Measurements from ENCODE around the gene LCN10. TPM values are rescaled to one million over a fixed set of nuclear protein-coding genes. Genes with fewer than 3 reads are reported as not detected.

The LCN10 gene
- total RNA-seq, 1 donor from 2014 or later = 8.3 TPM

- DNase-seq (ENCODE audit: extremely low spot score in 2 of 2) = no peak
- H3K27me3 ChIP-seq = no peaks in the 10 kb centered on the region
- H3K27ac ChIP-seq = peak overlapping the region; percentile 71
- H3K4me1 ChIP-seq = peaks cover 36% of the 10 kb centered on the region
- H3K4me3 ChIP-seq = no peak overlapping the region
- no peaks in the 10 kb centered on the region for H3K9me3 ChIP-seq
- H3K36me3 ChIP-seq = no peaks in the 10 kb centered on the region
- intact Hi-C loops (cut with DNase I) = no loop called here
- TF ChIP-seq POLR2A (IDR thresholded peaks at IDR 0.05) (no peak), POLR2AphosphoS5 (IDR thresholded peaks at IDR 0.05; ENCODE audit: insufficient read depth in 1 of 2, low read depth in 1 of 2) (no peak)
- TF ChIP-seq, protein P1, sequence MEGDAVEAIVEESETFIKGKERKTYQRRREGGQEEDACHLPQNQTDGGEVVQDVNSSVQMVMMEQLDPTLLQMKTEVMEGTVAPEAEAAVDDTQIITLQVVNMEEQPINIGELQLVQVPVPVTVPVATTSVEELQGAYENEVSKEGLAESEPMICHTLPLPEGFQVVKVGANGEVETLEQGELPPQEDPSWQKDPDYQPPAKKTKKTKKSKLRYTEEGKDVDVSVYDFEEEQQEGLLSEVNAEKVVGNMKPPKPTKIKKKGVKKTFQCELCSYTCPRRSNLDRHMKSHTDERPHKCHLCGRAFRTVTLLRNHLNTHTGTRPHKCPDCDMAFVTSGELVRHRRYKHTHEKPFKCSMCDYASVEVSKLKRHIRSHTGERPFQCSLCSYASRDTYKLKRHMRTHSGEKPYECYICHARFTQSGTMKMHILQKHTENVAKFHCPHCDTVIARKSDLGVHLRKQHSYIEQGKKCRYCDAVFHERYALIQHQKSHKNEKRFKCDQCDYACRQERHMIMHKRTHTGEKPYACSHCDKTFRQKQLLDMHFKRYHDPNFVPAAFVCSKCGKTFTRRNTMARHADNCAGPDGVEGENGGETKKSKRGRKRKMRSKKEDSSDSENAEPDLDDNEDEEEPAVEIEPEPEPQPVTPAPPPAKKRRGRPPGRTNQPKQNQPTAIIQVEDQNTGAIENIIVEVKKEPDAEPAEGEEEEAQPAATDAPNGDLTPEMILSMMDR (IDR thresholded peaks at IDR 0.05) = no peak
These were observed 54.2 kb downstream of the LCN10 start for GRCh38 chr9:136688274-136689107.

Small RNA genes lying within 50 kb of the gene (microRNA-seq; reads per million reads assigned to microRNA genes)
- not detected for gene MIR6722 (ENCODE audit: borderline number of aligned reads, borderline replicate concordance)

Small RNA genes lying within 50 kb of the gene (small RNA-seq; reads per million reads assigned to genes)
- not detected for gene ATP6V1G1P3
- gene MIR6722 = not detected

Other genes with a start within 250 kb of the LCN10 start
- 67.0 TPM for gene NOTCH1, start 196.9 kb downstream of the LCN10 start, total RNA-seq
- gene EGFL7, start 80.0 kb downstream of the LCN10 start, total RNA-seq = 272 TPM
- 87.2 TPM for gene AGPAT2, start 55.5 kb downstream of the LCN10 start, total RNA-seq
- 11.5 TPM for gene DIPK1B, start 30.4 kb downstream of the LCN10 start, total RNA-seq
- 17.9 TPM for gene LCN6, start 5.6 kb upstream of the LCN10 start, total RNA-seq
- not detected for gene LCN8, start 15.3 kb upstream of the LCN10 start, total RNA-seq
- gene LCN15, start 21.6 kb upstream of the LCN10 start, total RNA-seq = not detected
- gene TMEM141, start 48.4 kb upstream of the LCN10 start, total RNA-seq = 64.1 TPM
- gene CCDC183, start 53.4 kb upstream of the LCN10 start, total RNA-seq = not detected
- 31.7 TPM for gene RABL6, start 65.0 kb upstream of the LCN10 start, total RNA-seq
- gene AJM1, start 99.5 kb upstream of the LCN10 start, total RNA-seq = 1.2 TPM
- 38.1 TPM for gene PHPT1, start 106.5 kb upstream of the LCN10 start, total RNA-seq
- gene MAMDC4, start 109.4 kb upstream of the LCN10 start, total RNA-seq = 3.2 TPM
- 257 TPM for gene EDF1, start 123.4 kb upstream of the LCN10 start, total RNA-seq
- 12.8 TPM for gene TRAF2, start 143.6 kb upstream of the LCN10 start, total RNA-seq
- gene FBXW5, start 201.8 kb upstream of the LCN10 start, total RNA-seq = 125 TPM
- not detected for gene C8G, start 202.3 kb upstream of the LCN10 start, total RNA-seq
- gene LCN12, start 209.3 kb upstream of the LCN10 start, total RNA-seq = not detected
- 301 TPM for gene PTGDS, start 234.6 kb upstream of the LCN10 start, total RNA-seq
- 2.0 TPM for gene LCNL1, start 240.1 kb upstream of the LCN10 start, total RNA-seq
- 62.9 TPM for gene PAXX, start 249.5 kb upstream of the LCN10 start, total RNA-seq

Measured in vagina (tissue), 2 donors.